Inflammatory macrophage (primary cell): Measurements from ENCODE around the gene AKNA.

Source experiments
- DNase-seq, 2 donors: peaks; one replicate each; pipeline ENCODE4 v3.0.0-alpha.2; 2020 to 2022

The AKNA gene

GRCh38 chr9:114373960-114374730 is 13.6 kb downstream of the AKNA start:
- no peak for DNase-seq

- peak; percentile 90 to 91 for DNase-seq
Observed at GRCh38 chr9:114372921-114373448, 14.8 kb downstream of the AKNA start.

- peak; percentile 82 for DNase-seq
Observed at GRCh38 chr9:114371973-114372917, 15.5 kb downstream of the AKNA start.

- DNase-seq: no peak
Observed at GRCh38 chr9:114371343-114371944, 16.3 kb downstream of the AKNA start.

GRCh38 chr9:114370968-114371320 is 16.8 kb downstream of the AKNA start:
- DNase-seq: no peak

GRCh38 chr9:114370251-114370967 is 17.4 kb downstream of the AKNA start:
- no peak for DNase-seq

- no peak for DNase-seq
Observed at GRCh38 chr9:114369216-114370130, 18.3 kb downstream of the AKNA start.

- DNase-seq: no peak
Observed at GRCh38 chr9:114367772-114368569, 19.8 kb downstream of the AKNA start.

- no peak for DNase-seq
Observed at GRCh38 chr9:114367366-114367765, 20.4 kb downstream of the AKNA start.

- DNase-seq: peak; percentile 9 to 30
Observed at GRCh38 chr9:114366334-114367128, 21.3 kb downstream of the AKNA start.

GRCh38 chr9:114365194-114365593 is 22.6 kb downstream of the AKNA start:
- no peak for DNase-seq

- peak; percentile 30 to 82 for DNase-seq
Observed at GRCh38 chr9:114364134-114365041, 23.4 kb downstream of the AKNA start.

GRCh38 chr9:114363424-114363823 is 24.4 kb downstream of the AKNA start:
- DNase-seq: no peak

- no peak for DNase-seq
Observed at GRCh38 chr9:114362394-114362793, 25.4 kb downstream of the AKNA start.

GRCh38 chr9:114361542-114361941 is 26.2 kb downstream of the AKNA start:
- no peak for DNase-seq

- DNase-seq: no peak
Observed at GRCh38 chr9:114359801-114360200, 28.0 kb downstream of the AKNA start.

- DNase-seq: no peak
Observed at GRCh38 chr9:114357911-114358328, 29.9 kb downstream of the AKNA start.

GRCh38 chr9:114357360-114357759 is 30.4 kb downstream of the AKNA start:
- DNase-seq: no peak
